Transverse colon (tissue), 4 donors: ENCODE results near the gene LDLRAD4.

ENCODE experiments used
- EP300 ChIP-seq: sonication (generic); formaldehyde crosslinking; IDR thresholded peaks from one replicate; pipeline ENCODE4 v1.6.1; 2017; ENCODE audit warnings: antibody characterized with exemption, low read depth
- POLR2AphosphoS5 ChIP-seq, 3 donors: sonication (generic); formaldehyde crosslinking; IDR thresholded peaks; one replicate each; pipeline ENCODE4 v1.6.1; 2016; ENCODE audit warnings: antibody characterized with exemption in 3 of 3
- TF ChIP-seq, protein P1 (sequence below), 5 experiments: fragments of 200-600 bp in 3 of 5; fragments of 450-650 bp in 2 of 5; sonication (generic) in 3 of 5; IDR thresholded peaks; 1 replicate in 2 of 5; 2 replicates in 3 of 5; pipeline ENCODE4 v1.5.1; 2016 to 2017; ENCODE audit warnings: antibody characterized with exemption in 5 of 5, inconsistent platforms in 3 of 5, mild to moderate bottlenecking in 2 of 5, moderate library complexity in 1 of 5

DNA sequence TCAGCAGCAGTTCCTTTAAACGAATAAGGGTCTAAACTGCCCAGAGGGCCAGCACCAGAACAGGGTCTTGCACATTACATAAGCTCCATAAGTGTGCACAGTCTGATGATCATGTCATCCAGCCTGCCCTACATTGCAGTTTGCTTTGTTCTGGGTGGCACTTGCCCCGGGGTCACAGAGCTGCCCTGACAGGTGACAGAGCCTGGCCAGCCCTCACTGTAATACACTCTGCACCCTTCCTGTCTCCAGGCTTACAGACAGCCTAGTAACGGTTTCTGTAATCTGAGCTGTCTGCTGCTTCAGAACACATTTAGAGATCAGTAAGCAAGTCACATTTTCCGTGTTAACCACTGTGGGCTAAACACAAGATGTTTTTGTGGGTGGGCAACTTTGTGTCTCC lies 294.5 kb downstream of the LDLRAD4 start:
- TF ChIP-seq, protein P1, sequence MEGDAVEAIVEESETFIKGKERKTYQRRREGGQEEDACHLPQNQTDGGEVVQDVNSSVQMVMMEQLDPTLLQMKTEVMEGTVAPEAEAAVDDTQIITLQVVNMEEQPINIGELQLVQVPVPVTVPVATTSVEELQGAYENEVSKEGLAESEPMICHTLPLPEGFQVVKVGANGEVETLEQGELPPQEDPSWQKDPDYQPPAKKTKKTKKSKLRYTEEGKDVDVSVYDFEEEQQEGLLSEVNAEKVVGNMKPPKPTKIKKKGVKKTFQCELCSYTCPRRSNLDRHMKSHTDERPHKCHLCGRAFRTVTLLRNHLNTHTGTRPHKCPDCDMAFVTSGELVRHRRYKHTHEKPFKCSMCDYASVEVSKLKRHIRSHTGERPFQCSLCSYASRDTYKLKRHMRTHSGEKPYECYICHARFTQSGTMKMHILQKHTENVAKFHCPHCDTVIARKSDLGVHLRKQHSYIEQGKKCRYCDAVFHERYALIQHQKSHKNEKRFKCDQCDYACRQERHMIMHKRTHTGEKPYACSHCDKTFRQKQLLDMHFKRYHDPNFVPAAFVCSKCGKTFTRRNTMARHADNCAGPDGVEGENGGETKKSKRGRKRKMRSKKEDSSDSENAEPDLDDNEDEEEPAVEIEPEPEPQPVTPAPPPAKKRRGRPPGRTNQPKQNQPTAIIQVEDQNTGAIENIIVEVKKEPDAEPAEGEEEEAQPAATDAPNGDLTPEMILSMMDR (IDR thresholded peaks at IDR 0.05), result no peak
- TF ChIP-seq EP300, result no peak
- no peak for TF ChIP-seq POLR2AphosphoS5 (IDR thresholded peaks at IDR 0.05)
